T-cell (primary cell): ENCODE measurements around the gene DNAJC5. TPM values are rescaled to one million over a fixed set of nuclear protein-coding genes. Genes with fewer than 3 reads are reported as not detected.
"Not testable (repeated sequence)": the region's sequence is repeated elsewhere in the genome, so short reads cannot be mapped to it uniquely, and the experiment has no call there.

Experiments used
- ATAC-seq, 4 experiments: fragments of 200-7000 bp in 3 of 4; fragments of 150-1000 bp in 1 of 4; cut with Tn5 transposase; replicated peaks in 1 of 4; 1 replicate in 3 of 4; 2 replicates in 1 of 4; pipeline ENCODE4 v1.10.0; 2021; ENCODE audit warnings: moderate library complexity in 3 of 4, mild to moderate bottlenecking in 2 of 4, moderate number of reproducible peaks in 1 of 4
- CTCF ChIA-PET, 2 donors: fragments of 300-600 bp; sonication (Branson Sonifier 250); formaldehyde crosslinking; loops; one replicate each; lab custom pipeline; 2022; ENCODE audit warnings: antibody characterized with exemption in 2 of 2; lab: Charles Lee
- POLR2A ChIA-PET, 2 donors: fragments of 300-600 bp; sonication (Branson Sonifier 250); formaldehyde crosslinking; loops; one replicate each; lab custom pipeline; 2022; ENCODE audit warnings: antibody characterized with exemption in 2 of 2; lab: Charles Lee
- DNase-seq, 35 experiments: peaks; one replicate each; pipeline versions ENCODE4 v3.0.0 to v3.0.0-alpha.2; 2013 to 2023
- H3K27ac ChIP-seq: one replicate; pipeline ENCODE4 v1.5.1; 2013; ENCODE audit warnings: low read length
- H3K27me3 ChIP-seq, 2 experiments: replicated peaks in 1 of 2; 1 replicate in 1 of 2; 2 replicates in 1 of 2; pipeline versions ENCODE4 v1.6.1 to v1.7.0; 2013; ENCODE audit warnings: low read length in 1 of 2, mixed read lengths in 1 of 2; ENCODE audit not compliant: control insufficient read depth in 2 of 2, insufficient read depth in 2 of 2; ENCODE audit errors: extremely low read depth in 1 of 2
- H3K36me3 ChIP-seq, 2 donors: 1 replicate in 1 of 2; 2 replicates in 1 of 2; pipeline versions ENCODE4 v1.6.1 to v1.7.0; 2013; ENCODE audit warnings: low read length in 1 of 2; ENCODE audit not compliant: control insufficient read depth in 2 of 2, insufficient read depth in 1 of 2; ENCODE audit errors: extremely low read depth in 1 of 2
- H3K4me1 ChIP-seq, 2 experiments: 1 replicate in 1 of 2; 2 replicates in 1 of 2; pipeline versions ENCODE4 v1.6.1 to v1.7.0; 2013; ENCODE audit warnings: low read length in 2 of 2, mixed read lengths in 1 of 2; ENCODE audit not compliant: insufficient read depth in 2 of 2, control insufficient read depth in 1 of 2; ENCODE audit errors: extremely low read depth in 1 of 2
- H3K4me3 ChIP-seq, 2 donors: 1 replicate in 1 of 2; 2 replicates in 1 of 2; pipeline versions ENCODE4 v1.5.1 to v1.7.0; 2013; ENCODE audit warnings: mild to moderate bottlenecking in 2 of 2, low read length in 1 of 2, moderate library complexity in 1 of 2; ENCODE audit not compliant: control insufficient read depth in 1 of 2; ENCODE audit errors: extremely low read depth in 1 of 2
- H3K9me3 ChIP-seq: 2 replicates; pipeline ENCODE4 v1.7.0; 2013
- H3K27ac Mint-ChIP-seq, 2 donors: one replicate each; pipeline ENCODE4 v1.8.0; 2020 to 2021; ENCODE audit warnings: mild to moderate bottlenecking in 2 of 2, mixed read lengths in 2 of 2
- H3K27me3 Mint-ChIP-seq, 2 donors: one replicate each; pipeline ENCODE4 v1.8.0; 2021 to 2022; ENCODE audit warnings: mixed read lengths in 2 of 2
- H3K36me3 Mint-ChIP-seq: one replicate; pipeline ENCODE4 v1.8.0; 2021; ENCODE audit warnings: mixed read lengths
- H3K4me1 Mint-ChIP-seq, 3 donors: one replicate each; pipeline ENCODE4 v1.8.0; 2020 to 2022; ENCODE audit warnings: mixed read lengths in 3 of 3, mild to moderate bottlenecking in 1 of 3
- H3K4me3 Mint-ChIP-seq, 3 donors: one replicate each; pipeline ENCODE4 v1.8.0; 2020 to 2022; ENCODE audit warnings: mild to moderate bottlenecking in 3 of 3, mixed read lengths in 3 of 3, moderate library complexity in 3 of 3
- H3K9me3 Mint-ChIP-seq, 3 donors: one replicate each; pipeline ENCODE4 v1.8.0; 2020 to 2022; ENCODE audit warnings: mixed read lengths in 3 of 3
- WGBS: methylation state at CpG from one replicate; pipeline ENCODE4 v1.1.5; 2013; ENCODE audit warnings: missing lambda C conversion rate; ENCODE audit not compliant: insufficient coverage; 5-methylcytosine and 5-hydroxymethylcytosine counted together
- total RNA-seq, 35 experiments: library from RNA in 6 of 35; stranded (reverse) in 6 of 35; fragments of 120-200 nt in 1 of 35; gene quantifications; one replicate each; pipeline versions ENCODE4 v1.2.1 to v1.2.4 and lab custom pipeline; 2013 to 2026

The DNAJC5 gene
- total RNA-seq, 5 donors from 2014 or later (not counting 1 experiment from before 2014, with no cell fraction given): 35.4 to 63.7 (median 54.9) TPM

DNA sequence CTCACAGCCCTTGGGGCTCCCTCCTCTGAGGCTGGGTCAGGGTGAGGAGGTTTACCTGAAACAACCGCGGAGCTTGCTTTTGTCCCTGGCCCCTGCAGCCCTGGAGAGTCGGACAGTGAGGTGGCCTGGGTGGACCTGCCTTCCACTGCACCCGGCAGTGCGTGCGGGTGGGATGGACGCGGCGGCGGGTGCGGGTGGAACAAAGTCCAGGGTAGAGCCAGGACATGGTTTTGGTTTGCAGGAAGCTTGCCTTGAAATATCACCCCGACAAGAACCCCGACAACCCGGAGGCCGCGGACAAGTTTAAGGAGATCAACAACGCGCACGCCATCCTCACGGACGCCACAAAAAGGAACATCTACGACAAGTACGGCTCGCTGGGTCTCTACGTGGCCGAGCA lies 34.1 kb downstream of the DNAJC5 start:
- H3K36me3 Mint-ChIP-seq: peaks cover 40% of the 10 kb centered on the region
- H3K27me3 Mint-ChIP-seq: no peaks in the 10 kb centered on the region

GRCh38 chr20:63929473-63929883 lies 34.6 kb downstream of the DNAJC5 start:
- H3K27me3 ChIP-seq, ATAC-seq, H3K9me3 ChIP-seq, H3K4me3 ChIP-seq, H3K27ac Mint-ChIP-seq, H3K9me3 Mint-ChIP-seq, H3K4me3 Mint-ChIP-seq, H3K27me3 Mint-ChIP-seq, POLR2A ChIA-PET, H3K4me1 ChIP-seq, DNase-seq, CTCF ChIA-PET, H3K27ac ChIP-seq: not testable (repeated sequence)
- Mint-ChIP-seq H3K36me3 (peaks cover 40% of the 10 kb centered on the region), H3K4me1 (peaks cover 11 to 17% (median 12%) of the 10 kb centered on the region in 3 donors)
- 91% methylated on average over 29 of the region's 31 CpGs for WGBS
- H3K36me3 ChIP-seq: peaks cover 26 to 72% of the 10 kb centered on the region in 2 donors

More for the DNA sequence above, 34.1 kb downstream of the DNAJC5 start:
- Mint-ChIP-seq H3K9me3 (no peaks in the 10 kb centered on the region), H3K4me1 (peaks cover 12 to 19% (median 15%) of the 10 kb centered on the region in 3 donors), H3K4me3 (no peak overlapping the region), H3K27ac (no peak overlapping the region)
- ChIA-PET CTCF (interaction anchor here in 1 of 2 donors (0.6 kb wide), 1 partner anchor 57 kb away, joined by 3 read pairs; no protein-coding TSS in a partner anchor), POLR2A (no interaction called here)
- peaks cover 0 to 3% of the 10 kb centered on the region in 2 experiments for H3K4me1 ChIP-seq
- no peak overlapping the region for H3K4me3 ChIP-seq
- H3K27me3 ChIP-seq: no peaks in the 10 kb centered on the region
- H3K27ac ChIP-seq: no peak overlapping the region
- DNase-seq (no peak), ATAC-seq (no peak)
- H3K36me3 ChIP-seq: peaks cover 24 to 70% of the 10 kb centered on the region in 2 donors
- WGBS: 96% methylated on average over 26 of the region's 26 CpGs
- no peaks in the 10 kb centered on the region for H3K9me3 ChIP-seq

GRCh38 chr20:63930971-63931553 lies 36.1 kb downstream of the DNAJC5 start:
- ChIA-PET POLR2A (no interaction called here), CTCF (interaction anchor here in 1 of 2 donors (0.5 kb wide), 1 partner anchor 171 kb away, joined by 4 read pairs; no protein-coding TSS in a partner anchor)
- no peak for DNase-seq
- H3K4me3 ChIP-seq: no peak overlapping the region
- Mint-ChIP-seq H3K27me3 (no peaks in the 10 kb centered on the region), H3K36me3 (peaks cover 49% of the 10 kb centered on the region), H3K9me3 (no peaks in the 10 kb centered on the region), H3K4me1 (peaks cover 5 to 9% (median 8%) of the 10 kb centered on the region in 3 donors), H3K27ac (no peak overlapping the region), H3K4me3 (no peak overlapping the region)
- no peaks in the 10 kb centered on the region for H3K9me3 ChIP-seq
- ATAC-seq: no peak
- H3K36me3 ChIP-seq: peaks cover 28 to 84% of the 10 kb centered on the region in 2 donors
- 96% methylated on average over 37 of the region's 37 CpGs for WGBS
- no peaks in the 10 kb centered on the region for H3K4me1 ChIP-seq
- H3K27me3 ChIP-seq: no peaks in the 10 kb centered on the region
- no peak overlapping the region for H3K27ac ChIP-seq

DNA sequence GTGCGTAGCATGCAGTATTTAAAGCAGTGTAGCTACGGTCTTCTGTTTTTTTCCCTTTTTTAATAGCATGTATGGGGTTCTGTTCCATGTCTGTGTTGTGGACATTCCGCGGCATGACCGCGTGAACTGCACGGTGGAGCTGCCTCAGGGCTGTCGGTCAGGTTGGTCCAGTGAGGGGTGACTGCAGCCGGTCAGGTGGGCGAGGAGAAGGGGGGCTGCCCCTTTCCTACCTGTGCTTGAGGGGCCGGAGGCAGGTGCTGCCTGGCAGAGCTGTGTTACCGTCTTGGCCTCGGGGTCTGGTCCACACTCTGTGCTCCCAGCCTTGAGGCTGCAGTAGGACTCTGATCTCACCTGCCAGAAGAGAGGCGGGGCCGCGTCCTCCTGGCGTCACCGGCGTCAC lies 36.8 kb downstream of the DNAJC5 start:
- no peak for DNase-seq
- peaks cover 2 to 6% (median 6%) of the 10 kb centered on the region in 3 donors for H3K4me1 Mint-ChIP-seq
- 100% methylated on average over 11 of the region's 19 CpGs for WGBS
- no peaks in the 10 kb centered on the region for H3K27me3 Mint-ChIP-seq
- no peak overlapping the region for H3K27ac ChIP-seq
- no peak overlapping the region for H3K4me3 ChIP-seq
- ChIA-PET POLR2A (no interaction called here), CTCF (interaction anchor here in 1 of 2 donors (0.6 kb wide), 1 partner anchor 10 kb away, joined by 3 read pairs; no protein-coding TSS in a partner anchor)
- H3K27me3 ChIP-seq: no peaks in the 10 kb centered on the region
- peaks cover 25 to 80% of the 10 kb centered on the region in 2 donors for H3K36me3 ChIP-seq
- no peaks in the 10 kb centered on the region for H3K4me1 ChIP-seq
- H3K27ac Mint-ChIP-seq: no peak overlapping the region
- no peaks in the 10 kb centered on the region for H3K9me3 Mint-ChIP-seq
- H3K9me3 ChIP-seq: no peaks in the 10 kb centered on the region
- ATAC-seq: no peak
- no peak overlapping the region for H3K4me3 Mint-ChIP-seq
- H3K36me3 Mint-ChIP-seq: peaks cover 47% of the 10 kb centered on the region

DNA sequence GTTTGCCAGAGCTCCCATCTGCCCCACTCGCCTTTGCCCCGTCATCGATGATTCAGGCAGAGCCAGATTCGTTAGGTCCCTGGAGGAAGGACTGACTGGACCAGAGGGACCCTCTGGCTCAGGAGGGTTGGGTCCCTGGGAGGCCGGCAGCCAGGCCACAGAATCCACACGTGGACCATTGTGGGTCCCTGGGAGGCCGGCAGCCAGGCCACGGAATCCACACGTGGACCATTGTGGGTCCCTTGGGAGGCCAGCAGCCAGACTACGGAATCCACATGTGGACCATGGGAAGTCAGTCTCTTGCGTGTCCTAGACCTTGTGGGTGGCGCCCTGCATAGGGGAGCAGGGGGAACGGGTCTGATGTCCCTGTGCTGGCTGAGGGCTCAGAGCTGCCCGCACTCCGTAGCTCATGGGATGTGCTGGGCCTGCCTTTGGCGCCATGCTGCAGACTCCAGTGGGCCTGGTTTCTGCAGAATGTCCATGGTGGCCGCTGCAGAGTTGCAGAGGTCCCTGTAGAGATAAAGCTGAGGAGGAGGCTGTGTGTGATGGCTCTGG lies 37.8 kb downstream of the DNAJC5 start:
- Histone ChIP-seq H3K27ac (no peak overlapping the region), H3K9me3 (no peaks in the 10 kb centered on the region), H3K36me3 (peaks cover 29 to 77% of the 10 kb centered on the region in 2 donors), H3K4me1 (no peaks in the 10 kb centered on the region), H3K27me3 (no peaks in the 10 kb centered on the region), H3K4me3 (no peak overlapping the region)
- Mint-ChIP-seq H3K27me3 (no peaks in the 10 kb centered on the region), H3K4me3 (no peak overlapping the region), H3K9me3 (no peaks in the 10 kb centered on the region), H3K36me3 (peaks cover 46% of the 10 kb centered on the region), H3K4me1 (peaks cover 0 to 6% (median 3%) of the 10 kb centered on the region in 3 donors), H3K27ac (no peak overlapping the region)
- POLR2A ChIA-PET: no interaction called here
- ATAC-seq: no peak
- CTCF ChIA-PET: interaction anchor here in 1 of 2 donors (0.6 kb wide), 1 partner anchor 9 kb away, joined by 3 read pairs; no protein-coding TSS in a partner anchor
- 96% methylated on average over 17 of the region's 17 CpGs for WGBS
- DNase-seq: no peak

- no peak for ATAC-seq
- H3K9me3 Mint-ChIP-seq: no peaks in the 10 kb centered on the region
- POLR2A ChIA-PET: no interaction called here
- H3K27ac Mint-ChIP-seq: no peak overlapping the region
- no peak overlapping the region for H3K4me3 ChIP-seq
- 98% methylated on average over 4 of the region's 5 CpGs for WGBS
- no peaks in the 10 kb centered on the region for H3K9me3 ChIP-seq
- no peak for DNase-seq
- no peak overlapping the region for H3K4me3 Mint-ChIP-seq
- CTCF ChIA-PET: no interaction called here
- peaks cover 25 to 72% of the 10 kb centered on the region in 2 donors for H3K36me3 ChIP-seq
- peaks cover 41% of the 10 kb centered on the region for H3K36me3 Mint-ChIP-seq
- H3K4me1 ChIP-seq: no peaks in the 10 kb centered on the region
- no peaks in the 10 kb centered on the region for H3K27me3 ChIP-seq
- H3K27ac ChIP-seq: no peak overlapping the region
- H3K4me1 Mint-ChIP-seq: peaks cover 0 to 6% (median 6%) of the 10 kb centered on the region in 3 donors
- no peaks in the 10 kb centered on the region for H3K27me3 Mint-ChIP-seq
Observed at GRCh38 chr20:63933646-63934045, 38.7 kb downstream of the DNAJC5 start.
